HL-60 (cell line): ENCODE data around the gene UEVLD.
"Not testable (repeated sequence)": the region's sequence is repeated elsewhere in the genome, so short reads cannot be mapped to it uniquely, and the experiment has no call there.

Experiments used
- DNase-seq, 2 experiments: peaks; one replicate each; pipeline ENCODE4 v3.0.0-alpha.2; 2010 to 2020; ENCODE audit warnings: low read depth in 1 of 2, low spot score in 1 of 2
- H3K27ac ChIP-seq: fragments of 250-450 bp; sonication (Bioruptor Pico); replicated peaks from 2 replicates; pipeline ENCODE4 v1.5.1; 2020; ENCODE audit warnings: mild to moderate bottlenecking, moderate library complexity
- H3K27me3 ChIP-seq: fragments of 250-450 bp; sonication (Bioruptor Pico); 2 replicates; pipeline ENCODE4 v1.5.1; 2021; ENCODE audit warnings: mild to moderate bottlenecking, moderate library complexity; ENCODE audit not compliant: insufficient read depth, poor library complexity, severe bottlenecking
- H3K4me3 ChIP-seq: replicated peaks from 2 replicates; pipeline ENCODE4 v1.5.1; 2011; ENCODE audit warnings: mild to moderate bottlenecking, control low read depth, low read length; ENCODE audit not compliant: insufficient read depth
- CTCF ChIP-seq: IDR thresholded peaks from one replicate; pipeline ENCODE4 v1.5.1; 2011; ENCODE audit warnings: low read length, control low read depth, inconsistent platforms; ENCODE audit not compliant: insufficient read depth
- GABPA ChIP-seq: IDR thresholded peaks from 2 replicates; pipeline ENCODE4 v1.6.1; 2012; ENCODE audit warnings: low read depth
- POLR2AphosphoS5 ChIP-seq: IDR thresholded peaks from 2 replicates; pipeline ENCODE4 v1.6.1; 2012; ENCODE audit warnings: low read depth
- SPI1 ChIP-seq: IDR thresholded peaks from 2 replicates; pipeline ENCODE4 v1.6.1; 2012; ENCODE audit warnings: low read depth, mild to moderate bottlenecking, borderline replicate concordance
- TF ChIP-seq, protein P1 (sequence below): IDR thresholded peaks from 2 replicates; pipeline ENCODE4 v1.6.1; 2012; ENCODE audit warnings: low read depth; ENCODE audit not compliant: insufficient replicate concordance

Gene UEVLD

DNA sequence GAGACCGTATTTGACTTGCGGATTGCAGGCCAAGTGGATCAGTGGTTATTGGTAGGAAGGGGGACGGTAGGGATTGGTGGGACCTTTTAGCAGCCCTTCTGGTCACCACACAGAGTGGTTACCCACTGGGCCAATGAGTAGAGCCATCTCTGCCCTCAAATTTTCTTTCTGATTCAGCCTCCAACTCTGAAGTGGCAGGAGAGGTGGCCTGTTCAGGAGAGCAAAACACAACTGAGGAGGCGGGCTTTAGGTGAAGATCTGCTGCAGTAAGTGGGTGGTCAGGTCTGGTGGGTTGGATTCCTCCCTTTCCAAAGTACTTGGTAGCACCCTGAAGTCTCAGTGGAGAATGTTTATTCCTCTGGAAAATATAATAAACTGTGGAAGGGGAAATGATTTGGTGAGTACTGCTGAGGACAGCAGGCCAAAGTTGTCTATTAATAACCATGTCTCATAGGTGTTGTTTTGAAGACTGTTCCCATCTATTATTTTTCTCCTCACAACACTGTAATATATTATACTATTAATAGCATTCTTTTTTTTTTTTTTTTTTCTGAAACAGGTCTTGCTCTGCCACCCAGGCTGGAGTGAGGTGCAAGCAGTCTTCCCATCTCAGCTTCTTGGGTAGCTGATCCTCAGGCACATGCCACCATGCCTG is 12.5 kb upstream of the UEVLD start:
- DNase-seq, result no peak
- Histone ChIP-seq H3K4me3 (no peak overlapping the region), H3K27me3 (no peaks in the 10 kb centered on the region), H3K27ac (no peak overlapping the region)
- no peak for TF ChIP-seq GABPA
- TF ChIP-seq, protein P1, sequence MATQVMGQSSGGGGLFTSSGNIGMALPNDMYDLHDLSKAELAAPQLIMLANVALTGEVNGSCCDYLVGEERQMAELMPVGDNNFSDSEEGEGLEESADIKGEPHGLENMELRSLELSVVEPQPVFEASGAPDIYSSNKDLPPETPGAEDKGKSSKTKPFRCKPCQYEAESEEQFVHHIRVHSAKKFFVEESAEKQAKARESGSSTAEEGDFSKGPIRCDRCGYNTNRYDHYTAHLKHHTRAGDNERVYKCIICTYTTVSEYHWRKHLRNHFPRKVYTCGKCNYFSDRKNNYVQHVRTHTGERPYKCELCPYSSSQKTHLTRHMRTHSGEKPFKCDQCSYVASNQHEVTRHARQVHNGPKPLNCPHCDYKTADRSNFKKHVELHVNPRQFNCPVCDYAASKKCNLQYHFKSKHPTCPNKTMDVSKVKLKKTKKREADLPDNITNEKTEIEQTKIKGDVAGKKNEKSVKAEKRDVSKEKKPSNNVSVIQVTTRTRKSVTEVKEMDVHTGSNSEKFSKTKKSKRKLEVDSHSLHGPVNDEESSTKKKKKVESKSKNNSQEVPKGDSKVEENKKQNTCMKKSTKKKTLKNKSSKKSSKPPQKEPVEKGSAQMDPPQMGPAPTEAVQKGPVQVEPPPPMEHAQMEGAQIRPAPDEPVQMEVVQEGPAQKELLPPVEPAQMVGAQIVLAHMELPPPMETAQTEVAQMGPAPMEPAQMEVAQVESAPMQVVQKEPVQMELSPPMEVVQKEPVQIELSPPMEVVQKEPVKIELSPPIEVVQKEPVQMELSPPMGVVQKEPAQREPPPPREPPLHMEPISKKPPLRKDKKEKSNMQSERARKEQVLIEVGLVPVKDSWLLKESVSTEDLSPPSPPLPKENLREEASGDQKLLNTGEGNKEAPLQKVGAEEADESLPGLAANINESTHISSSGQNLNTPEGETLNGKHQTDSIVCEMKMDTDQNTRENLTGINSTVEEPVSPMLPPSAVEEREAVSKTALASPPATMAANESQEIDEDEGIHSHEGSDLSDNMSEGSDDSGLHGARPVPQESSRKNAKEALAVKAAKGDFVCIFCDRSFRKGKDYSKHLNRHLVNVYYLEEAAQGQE, result no peak
- no peak for TF ChIP-seq POLR2AphosphoS5
- no peak for TF ChIP-seq SPI1
- no peak for TF ChIP-seq CTCF

DNA sequence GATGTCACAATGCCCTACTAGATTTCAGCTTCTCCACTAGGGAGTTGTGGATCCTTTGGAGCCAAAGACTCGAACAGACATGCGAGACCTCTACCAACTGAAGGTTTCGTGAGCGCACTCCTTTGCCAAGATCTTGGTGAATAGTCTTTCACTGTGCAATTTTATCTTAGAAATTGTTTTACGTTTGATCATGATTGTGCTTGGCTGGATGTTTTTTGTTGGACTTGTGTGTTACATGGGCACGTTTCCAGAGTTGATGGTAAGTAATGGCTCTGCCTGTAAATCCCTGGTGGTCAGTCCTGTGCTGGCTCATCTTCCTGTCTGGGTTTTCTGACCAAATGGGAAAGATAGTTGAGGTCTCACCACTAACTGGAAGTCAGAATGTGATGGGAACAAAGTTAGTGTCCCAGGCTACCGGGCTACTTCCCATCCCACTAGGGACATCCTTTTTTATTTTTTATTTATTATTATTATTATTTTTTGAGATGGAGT is 11.3 kb upstream of the UEVLD start, which contains the start of gene MISFA:
MISFA (plus strand) TSS at position 51 of the 492 bp plus-strand sequence; CDS start at position 191, 140 bp downstream.
- TF ChIP-seq SPI1, result no peak
- no peak for TF ChIP-seq GABPA
- TF ChIP-seq, protein P1, result no peak
- no peak for TF ChIP-seq CTCF
- TF ChIP-seq POLR2AphosphoS5, result no peak
- Histone ChIP-seq H3K27me3 (no peaks in the 10 kb centered on the region), H3K4me3 (no peak within 1 kb of the TSS), H3K27ac (no peak within 1 kb of the TSS)
- DNase-seq, result no peak

DNA sequence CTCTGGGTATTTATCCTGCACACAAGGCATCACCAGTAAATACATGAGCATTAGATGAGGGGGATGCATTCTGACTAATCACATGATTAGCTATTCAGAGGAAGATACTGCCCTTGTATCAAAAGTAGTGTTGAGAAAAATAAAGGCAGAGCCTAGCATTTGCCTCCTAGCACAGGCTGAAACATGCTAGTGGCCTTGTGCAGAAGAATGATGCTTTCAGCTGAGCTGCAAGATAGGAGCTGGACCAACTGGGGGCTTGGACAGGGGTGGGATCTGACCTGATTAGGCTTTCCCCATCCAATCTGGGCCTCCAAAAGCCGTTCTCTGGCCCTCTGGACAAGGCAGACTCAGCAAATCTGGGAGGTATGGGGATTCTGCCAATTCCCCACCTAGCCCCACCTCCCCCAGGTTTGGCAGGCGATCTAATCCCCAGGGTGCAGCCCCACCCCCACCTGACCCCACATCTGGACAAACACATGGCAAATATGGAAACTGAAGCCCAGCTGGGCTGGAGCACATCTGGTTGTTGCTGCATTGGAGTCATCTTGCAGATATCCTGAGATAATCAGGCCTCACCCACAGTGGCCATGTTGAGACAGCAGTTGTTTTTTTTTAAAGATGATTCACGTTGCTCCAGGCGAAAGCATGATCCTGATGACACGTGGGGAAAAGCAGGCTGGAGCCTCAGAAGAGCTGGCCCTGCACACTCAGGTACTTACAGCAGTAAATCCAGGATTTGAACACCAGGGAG is 6.6 kb upstream of the UEVLD start:
- H3K27me3 ChIP-seq, result no peaks in the 10 kb centered on the region
- TF ChIP-seq, protein P1, result no peak
- no peak overlapping the region for H3K4me3 ChIP-seq
- no peak overlapping the region for H3K27ac ChIP-seq
- DNase-seq, result no peak

DNA sequence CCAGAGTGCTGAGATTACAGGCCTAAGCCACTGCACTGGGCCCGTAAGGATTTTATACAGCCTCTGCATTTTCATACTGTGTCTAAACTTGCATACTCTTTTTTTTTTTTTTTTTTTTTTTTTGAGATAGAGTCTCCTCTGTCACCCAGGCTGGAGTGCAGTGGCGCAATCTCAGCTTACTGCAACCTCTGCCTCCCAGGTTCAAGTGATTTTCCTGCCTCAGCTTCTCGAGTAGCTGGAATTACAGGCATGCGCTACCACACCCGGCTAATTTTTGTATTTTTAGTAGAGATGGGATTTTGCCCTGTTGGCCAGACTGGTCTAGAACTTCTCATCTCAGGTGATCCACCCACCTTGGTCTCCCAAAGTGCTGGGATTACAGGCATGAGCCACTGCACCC is 5.6 kb upstream of the UEVLD start:
- H3K27me3 ChIP-seq, H3K4me3 ChIP-seq, DNase-seq, H3K27ac ChIP-seq: not testable (repeated sequence)
